ENCODE measurements around the gene PCNX1.

The PCNX1 gene

GRCh38 chr14:71022939-71023338 is 115.7 kb downstream of the PCNX1 start:
- DNase-seq (ENCODE audit: low read depth in 1 of 2, low spot score in 1 of 2), result no peak
- Histone ChIP-seq H3K4me3 (replicated peaks; ENCODE audit: insufficient read depth, low read length) (no peak overlapping the region), H3K27me3 (ENCODE audit: insufficient read depth, poor library complexity, severe bottlenecking) (no peaks in the 10 kb centered on the region), H3K27ac (replicated peaks) (no peak overlapping the region)
- TF ChIP-seq GABPA (IDR thresholded peaks at IDR 0.05; ENCODE audit: low read depth) (no peak), CTCF (IDR thresholded peaks at IDR 0.05; ENCODE audit: insufficient read depth, low read length) (no peak), POLR2AphosphoS5 (IDR thresholded peaks at IDR 0.05; ENCODE audit: low read depth) (no peak), SPI1 (IDR thresholded peaks at IDR 0.05; ENCODE audit: borderline replicate concordance, low read depth) (no peak)

- TF ChIP-seq SPI1 (IDR thresholded peaks at IDR 0.05; ENCODE audit: borderline replicate concordance, low read depth) (no peak), POLR2AphosphoS5 (IDR thresholded peaks at IDR 0.05; ENCODE audit: low read depth) (no peak), CTCF (IDR thresholded peaks at IDR 0.05; ENCODE audit: insufficient read depth, low read length) (no peak), GABPA (IDR thresholded peaks at IDR 0.05; ENCODE audit: low read depth) (no peak), REST (IDR thresholded peaks at IDR 0.05; ENCODE audit: insufficient replicate concordance, low read depth) (no peak)
- Histone ChIP-seq H3K27ac (replicated peaks) (no peak overlapping the region), H3K27me3 (ENCODE audit: insufficient read depth, poor library complexity, severe bottlenecking) (no peaks in the 10 kb centered on the region), H3K4me3 (replicated peaks; ENCODE audit: insufficient read depth, low read length) (no peak overlapping the region)
- no peak for DNase-seq (ENCODE audit: low read depth in 1 of 2, low spot score in 1 of 2)
These were observed 122.0 kb downstream of the PCNX1 start for GRCh38 chr14:71029236-71029781.

- TF ChIP-seq GABPA (IDR thresholded peaks at IDR 0.05; ENCODE audit: low read depth) (no peak), SPI1 (IDR thresholded peaks at IDR 0.05; ENCODE audit: borderline replicate concordance, low read depth) (no peak), CTCF (IDR thresholded peaks at IDR 0.05; ENCODE audit: insufficient read depth, low read length) (no peak), REST (IDR thresholded peaks at IDR 0.05; ENCODE audit: insufficient replicate concordance, low read depth) (no peak), POLR2AphosphoS5 (IDR thresholded peaks at IDR 0.05; ENCODE audit: low read depth) (no peak)
- Histone ChIP-seq H3K4me3 (replicated peaks; ENCODE audit: insufficient read depth, low read length) (no peak overlapping the region), H3K27ac (replicated peaks) (no peak overlapping the region), H3K27me3 (ENCODE audit: insufficient read depth, poor library complexity, severe bottlenecking) (no peaks in the 10 kb centered on the region)
- DNase-seq (ENCODE audit: low read depth in 1 of 2, low spot score in 1 of 2), result no peak
These were observed 123.7 kb downstream of the PCNX1 start for GRCh38 chr14:71031000-71031399.

- H3K4me3 ChIP-seq (replicated peaks; ENCODE audit: insufficient read depth, low read length), result no peak overlapping the region
- H3K27me3 ChIP-seq (ENCODE audit: insufficient read depth, poor library complexity, severe bottlenecking), result no peaks in the 10 kb centered on the region
- no peak overlapping the region for H3K27ac ChIP-seq (replicated peaks)
- DNase-seq (ENCODE audit: low read depth in 1 of 2, low spot score in 1 of 2), result no peak
- no peak for TF ChIP-seq GABPA (IDR thresholded peaks at IDR 0.05; ENCODE audit: low read depth)
These were observed 129.2 kb downstream of the PCNX1 start for GRCh38 chr14:71036433-71036832.
